ENCODE data around the gene MUTYH.
"Not testable (repeated sequence)": the region's sequence is repeated elsewhere in the genome, so short reads cannot be mapped to it uniquely, and the experiment has no call there.

MUTYH gene

GRCh38 chr1:45299981-45300668, 40.1 kb downstream of the MUTYH start:
- H3K27ac ChIP-seq (ENCODE audit: low read depth, low read length): no peak overlapping the region
- H3K4me3 ChIP-seq (ENCODE audit: low read depth, low read length): no peak overlapping the region
- no peaks in the 10 kb centered on the region for H3K9me3 ChIP-seq (ENCODE audit: control insufficient read depth, insufficient read depth, low read length)
- no peaks in the 10 kb centered on the region for H3K27me3 ChIP-seq (ENCODE audit: control insufficient read depth, insufficient read depth, low read length)
- no peaks in the 10 kb centered on the region for H3K36me3 ChIP-seq (ENCODE audit: control insufficient read depth, insufficient read depth, low read length)
- peaks cover 17% of the 10 kb centered on the region for H3K4me1 ChIP-seq (ENCODE audit: control insufficient read depth, insufficient read depth, low read length)
- H3K9ac ChIP-seq (ENCODE audit: low read depth, low read length): no peak overlapping the region

- H3K4me1 ChIP-seq (ENCODE audit: control insufficient read depth, insufficient read depth, low read length): peaks cover 8% of the 10 kb centered on the region
Observed at GRCh38 chr1:45299296-45299695, 40.9 kb downstream of the MUTYH start.

DNA sequence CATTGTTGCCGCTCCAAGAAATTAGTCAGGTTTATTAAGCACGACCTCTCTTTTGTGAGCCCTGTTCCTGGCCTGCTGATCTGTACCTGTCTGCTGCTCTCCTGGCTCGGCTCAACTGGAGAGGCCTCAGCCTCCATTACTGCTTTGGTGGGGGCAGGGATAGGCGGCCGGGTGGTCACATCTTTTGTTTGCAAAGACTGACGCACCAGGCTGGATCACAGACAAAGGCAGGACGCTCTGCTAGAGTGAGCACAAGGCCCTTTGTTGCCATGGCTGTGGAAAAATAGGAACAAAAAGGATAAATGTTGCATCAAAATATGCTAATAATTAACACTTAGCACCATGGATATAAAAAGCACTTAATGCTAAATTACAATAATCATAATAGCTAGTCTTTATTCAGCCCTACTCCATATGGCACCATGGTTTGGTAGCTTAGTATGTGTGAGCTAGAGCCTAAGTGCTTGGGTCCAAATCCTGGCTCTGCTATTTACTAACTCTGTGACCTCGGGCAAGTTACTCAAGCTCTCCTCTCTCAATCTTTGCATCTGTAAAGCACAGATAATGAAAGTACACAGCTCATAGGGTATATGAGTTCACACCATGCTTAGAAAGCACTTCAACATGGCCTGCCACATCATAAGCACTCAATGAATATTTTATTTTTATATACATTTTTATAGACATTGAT, 42.4 kb downstream of the MUTYH start:
- H3K27ac ChIP-seq (ENCODE audit: low read depth, low read length): no peak overlapping the region
- no peak overlapping the region for H3K9ac ChIP-seq (ENCODE audit: low read depth, low read length)
- no peak overlapping the region for H3K4me3 ChIP-seq (ENCODE audit: low read depth, low read length)
- H3K4me1 ChIP-seq (ENCODE audit: control insufficient read depth, insufficient read depth, low read length): peaks cover 7% of the 10 kb centered on the region; the same call in 1 of the 2 replicates
- H3K9me3 ChIP-seq (ENCODE audit: control insufficient read depth, insufficient read depth, low read length): no peaks in the 10 kb centered on the region
- H3K36me3 ChIP-seq (ENCODE audit: control insufficient read depth, insufficient read depth, low read length): no peaks in the 10 kb centered on the region
- no peaks in the 10 kb centered on the region for H3K27me3 ChIP-seq (ENCODE audit: control insufficient read depth, insufficient read depth, low read length)

More at GRCh38 chr1:45299296-45299695, 40.9 kb downstream of the MUTYH start:
- Histone ChIP-seq H3K4me3 (ENCODE audit: low read depth, low read length) (no peak overlapping the region), H3K9me3 (ENCODE audit: control insufficient read depth, insufficient read depth, low read length) (no peaks in the 10 kb centered on the region), H3K36me3 (ENCODE audit: control insufficient read depth, insufficient read depth, low read length) (no peaks in the 10 kb centered on the region), H3K27ac (ENCODE audit: low read depth, low read length) (no peak overlapping the region), H3K9ac (ENCODE audit: low read depth, low read length) (no peak overlapping the region), H3K27me3 (ENCODE audit: control insufficient read depth, insufficient read depth, low read length) (no peaks in the 10 kb centered on the region)

DNA sequence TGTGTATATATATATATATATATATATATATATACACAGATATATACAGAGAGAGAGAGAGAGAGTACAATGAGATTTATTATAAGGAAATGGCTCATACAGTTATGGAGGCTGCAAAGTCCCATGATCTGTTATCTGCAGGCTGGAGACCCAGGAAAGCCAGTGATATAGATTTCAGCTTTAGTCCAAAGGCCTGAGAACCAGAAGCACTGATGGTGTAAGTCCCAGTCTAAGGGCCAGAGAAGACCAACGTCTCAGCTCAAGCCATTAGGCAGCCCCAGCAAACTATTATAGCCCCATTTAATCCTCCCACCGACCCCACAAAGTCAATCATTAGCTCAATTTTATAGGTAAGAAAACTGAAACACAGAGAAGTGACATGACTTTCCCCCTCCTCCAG, 48.5 kb downstream of the MUTYH start:
- Histone ChIP-seq H3K9me3 (ENCODE audit: control insufficient read depth, insufficient read depth, low read length) (no peaks in the 10 kb centered on the region), H3K9ac (ENCODE audit: low read depth, low read length) (no peak overlapping the region), H3K4me1 (ENCODE audit: control insufficient read depth, insufficient read depth, low read length) (no peaks in the 10 kb centered on the region), H3K4me3 (ENCODE audit: low read depth, low read length) (no peak overlapping the region), H3K27ac (ENCODE audit: low read depth, low read length) (no peak overlapping the region), H3K27me3 (ENCODE audit: control insufficient read depth, insufficient read depth, low read length) (no peaks in the 10 kb centered on the region), H3K36me3 (ENCODE audit: control insufficient read depth, insufficient read depth, low read length) (no peaks in the 10 kb centered on the region)

- H3K4me1 ChIP-seq (ENCODE audit: control insufficient read depth, insufficient read depth, low read length); H3K27me3 ChIP-seq (ENCODE audit: control insufficient read depth, insufficient read depth, low read length); H3K36me3 ChIP-seq (ENCODE audit: control insufficient read depth, insufficient read depth, low read length); H3K9ac ChIP-seq (ENCODE audit: low read depth, low read length); H3K4me3 ChIP-seq (ENCODE audit: low read depth, low read length); H3K9me3 ChIP-seq (ENCODE audit: control insufficient read depth, insufficient read depth, low read length); H3K27ac ChIP-seq (ENCODE audit: low read depth, low read length): not testable (repeated sequence)
Observed at GRCh38 chr1:45291002-45291401, 49.2 kb downstream of the MUTYH start.

- H3K9ac ChIP-seq (ENCODE audit: low read depth, low read length); H3K4me1 ChIP-seq (ENCODE audit: control insufficient read depth, insufficient read depth, low read length); H3K27me3 ChIP-seq (ENCODE audit: control insufficient read depth, insufficient read depth, low read length); H3K36me3 ChIP-seq (ENCODE audit: control insufficient read depth, insufficient read depth, low read length); H3K27ac ChIP-seq (ENCODE audit: low read depth, low read length); H3K4me3 ChIP-seq (ENCODE audit: low read depth, low read length); H3K9me3 ChIP-seq (ENCODE audit: control insufficient read depth, insufficient read depth, low read length): not testable (repeated sequence)
Observed at GRCh38 chr1:45286521-45286920, 53.7 kb downstream of the MUTYH start.

DNA sequence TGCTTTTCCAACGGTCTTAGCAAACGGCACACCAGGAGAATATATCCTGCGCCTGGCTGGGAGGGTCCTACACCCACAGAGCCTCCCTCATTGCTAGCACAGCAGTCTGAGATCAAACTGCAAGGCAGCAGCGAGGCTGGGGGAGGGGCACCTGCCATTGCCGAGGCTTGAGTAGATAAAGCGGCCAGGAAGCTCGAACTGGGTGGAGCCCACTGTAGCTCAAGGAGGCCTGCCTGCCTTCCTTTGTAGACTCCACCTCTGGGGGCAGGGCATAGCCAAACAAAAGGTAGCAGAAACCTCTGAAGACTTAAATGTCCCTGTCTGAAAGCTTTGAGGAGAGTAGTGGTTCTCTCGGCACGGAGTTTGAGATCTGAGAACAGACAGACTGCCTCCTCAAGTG, 55.4 kb downstream of the MUTYH start:
- not testable (repeated sequence) for H3K9ac ChIP-seq (ENCODE audit: low read depth, low read length); H3K36me3 ChIP-seq (ENCODE audit: control insufficient read depth, insufficient read depth, low read length); H3K27me3 ChIP-seq (ENCODE audit: control insufficient read depth, insufficient read depth, low read length); H3K4me1 ChIP-seq (ENCODE audit: control insufficient read depth, insufficient read depth, low read length); H3K9me3 ChIP-seq (ENCODE audit: control insufficient read depth, insufficient read depth, low read length); H3K4me3 ChIP-seq (ENCODE audit: low read depth, low read length); H3K27ac ChIP-seq (ENCODE audit: low read depth, low read length)

DNA sequence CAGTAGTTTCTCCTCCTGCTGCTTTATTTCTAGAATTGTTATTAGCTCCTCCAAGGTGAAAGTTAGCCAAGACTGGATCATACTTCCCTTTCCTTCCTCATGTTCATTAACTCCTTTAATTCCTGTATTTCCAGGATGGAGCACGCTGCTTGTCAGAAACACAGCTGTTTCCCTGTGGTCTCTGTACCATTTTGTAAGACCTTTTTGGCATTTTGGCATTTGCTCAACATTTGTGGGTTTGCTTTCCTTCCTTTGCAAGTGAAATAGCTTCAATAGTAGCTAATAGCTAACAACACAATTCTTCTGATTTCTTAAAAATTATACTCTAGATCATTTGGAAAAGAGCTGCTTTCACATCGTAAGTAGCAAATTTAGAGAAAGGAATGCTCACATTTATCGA, 57.9 kb downstream of the MUTYH start:
- Histone ChIP-seq H3K4me1 (ENCODE audit: control insufficient read depth, insufficient read depth, low read length) (no peaks in the 10 kb centered on the region), H3K27ac (ENCODE audit: low read depth, low read length) (no peak overlapping the region), H3K9me3 (ENCODE audit: control insufficient read depth, insufficient read depth, low read length) (peaks cover 4% of the 10 kb centered on the region), H3K27me3 (ENCODE audit: control insufficient read depth, insufficient read depth, low read length) (no peaks in the 10 kb centered on the region), H3K36me3 (ENCODE audit: control insufficient read depth, insufficient read depth, low read length) (no peaks in the 10 kb centered on the region), H3K4me3 (ENCODE audit: low read depth, low read length) (no peak overlapping the region), H3K9ac (ENCODE audit: low read depth, low read length) (no peak overlapping the region)
